Activated naive CD8-positive, alpha-beta T cell treated with anti-CD3 and anti-CD28 coated beads for 36 hours (primary cell): ENCODE results near the gene CACTIN. TPM values are rescaled to one million over a fixed set of nuclear protein-coding genes. Genes with fewer than 3 reads are reported as not detected.
"Not testable (repeated sequence)": the region's sequence is repeated elsewhere in the genome, so short reads cannot be mapped to it uniquely, and the experiment has no call there.

Source experiments
- DNase-seq: peaks from one replicate; pipeline ENCODE4 v3.0.0; 2021
- H3K27ac Mint-ChIP-seq: one replicate; pipeline ENCODE4 v1.8.0; 2022; ENCODE audit warnings: mild to moderate bottlenecking, moderate library complexity, mixed read lengths
- H3K27me3 Mint-ChIP-seq: one replicate; pipeline ENCODE4 v1.8.0; 2022; ENCODE audit warnings: mild to moderate bottlenecking, mixed read lengths
- H3K36me3 Mint-ChIP-seq: one replicate; pipeline ENCODE4 v1.8.0; 2021; ENCODE audit warnings: mild to moderate bottlenecking, mixed read lengths
- H3K4me1 Mint-ChIP-seq: one replicate; pipeline ENCODE4 v1.8.0; 2021; ENCODE audit warnings: mixed read lengths
- H3K4me3 Mint-ChIP-seq: one replicate; pipeline ENCODE4 v1.8.0; 2022; ENCODE audit warnings: mild to moderate bottlenecking, moderate library complexity, mixed read lengths
- H3K9me3 Mint-ChIP-seq: one replicate; pipeline ENCODE4 v1.8.0; 2022; ENCODE audit warnings: mixed read lengths
- total RNA-seq, 2 experiments: library from RNA; stranded (reverse); gene quantifications; one replicate each; pipeline ENCODE4 v1.2.3, GENCODE V29; 2021

The CACTIN gene
- total RNA-seq, 2 experiments from 2014 or later, result 33.0 to 34.4 TPM

- Mint-ChIP-seq H3K27ac (no peak overlapping the region), H3K27me3 (no peaks in the 10 kb centered on the region), H3K4me1 (no peaks in the 10 kb centered on the region), H3K9me3 (no peaks in the 10 kb centered on the region), H3K4me3 (no peak overlapping the region), H3K36me3 (peaks cover 9% of the 10 kb centered on the region)
- DNase-seq, result no peak
Observed at GRCh38 chr19:3656073-3656746, 29.6 kb upstream of the CACTIN start.

DNA sequence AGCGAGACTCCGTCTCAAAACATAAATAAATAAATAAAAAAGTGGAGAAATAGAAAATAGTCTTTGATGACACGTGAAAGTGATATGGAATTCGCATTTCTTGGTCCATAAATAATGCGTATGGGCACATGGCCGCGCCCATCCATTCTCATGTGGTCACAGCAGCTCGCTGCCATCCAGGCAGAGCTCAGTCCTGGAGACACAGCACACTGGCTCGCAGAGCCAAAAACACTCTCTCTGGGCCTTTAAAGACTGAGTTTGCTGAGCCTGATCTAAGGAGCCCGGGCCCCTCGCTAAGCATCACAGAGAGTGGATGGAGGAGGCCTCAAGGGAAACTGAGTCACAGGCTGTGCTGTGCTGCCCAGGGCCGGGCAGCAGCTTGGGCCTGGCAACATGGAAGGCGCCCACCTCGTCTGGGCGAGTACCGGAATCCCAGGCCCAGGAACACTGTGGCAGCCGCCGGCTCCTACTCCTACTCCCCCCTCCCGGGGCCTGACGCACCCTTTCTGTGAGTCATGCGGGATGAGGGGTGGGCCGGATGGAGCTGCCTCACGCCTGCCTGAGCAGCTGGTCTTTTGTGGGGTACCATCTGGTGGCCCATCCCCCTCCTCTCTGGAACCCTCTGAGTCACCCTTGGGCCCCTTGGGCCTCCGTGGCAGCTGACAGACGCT is 28.9 kb upstream of the CACTIN start:
- DNase-seq, result no peak
- H3K4me3 Mint-ChIP-seq, result no peak overlapping the region
- no peak overlapping the region for H3K27ac Mint-ChIP-seq
- H3K9me3 Mint-ChIP-seq, result no peaks in the 10 kb centered on the region
- H3K27me3 Mint-ChIP-seq, result no peaks in the 10 kb centered on the region
- H3K36me3 Mint-ChIP-seq, result peaks cover 8% of the 10 kb centered on the region
- H3K4me1 Mint-ChIP-seq, result no peaks in the 10 kb centered on the region

- no peak overlapping the region for H3K27ac Mint-ChIP-seq
- H3K36me3 Mint-ChIP-seq, result peaks cover 8% of the 10 kb centered on the region
- no peaks in the 10 kb centered on the region for H3K4me1 Mint-ChIP-seq
- H3K4me3 Mint-ChIP-seq, result no peak overlapping the region
- no peak for DNase-seq
- no peaks in the 10 kb centered on the region for H3K9me3 Mint-ChIP-seq
- no peaks in the 10 kb centered on the region for H3K27me3 Mint-ChIP-seq
Observed at GRCh38 chr19:3653865-3654513, 27.4 kb upstream of the CACTIN start.

GRCh38 chr19:3653081-3653795 is 26.6 kb upstream of the CACTIN start:
- H3K9me3 Mint-ChIP-seq, result no peaks in the 10 kb centered on the region
- no peaks in the 10 kb centered on the region for H3K27me3 Mint-ChIP-seq
- H3K36me3 Mint-ChIP-seq, result peaks cover 8% of the 10 kb centered on the region
- H3K4me3 Mint-ChIP-seq, result no peak overlapping the region
- no peaks in the 10 kb centered on the region for H3K4me1 Mint-ChIP-seq
- no peak for DNase-seq
- no peak overlapping the region for H3K27ac Mint-ChIP-seq

DNA sequence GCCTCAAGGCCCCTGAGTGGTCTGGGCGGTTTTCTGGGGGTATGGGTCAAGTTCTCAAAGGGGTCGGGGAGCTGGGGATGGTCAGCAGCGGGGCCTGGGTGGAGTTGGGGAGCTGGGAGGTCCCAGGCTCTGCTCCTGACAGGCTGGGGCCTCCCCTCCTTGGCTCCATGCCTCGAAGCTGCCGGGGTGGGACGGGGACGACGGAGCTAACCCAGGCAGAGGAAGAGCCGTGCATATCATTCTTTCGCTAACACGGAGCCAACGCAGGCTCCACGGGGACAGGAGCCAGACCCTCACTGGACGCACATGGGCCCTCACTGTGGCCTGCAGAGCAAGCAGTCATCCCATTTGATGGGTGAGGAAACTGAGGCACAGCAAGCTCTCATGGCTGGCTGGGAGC is 25.8 kb upstream of the CACTIN start:
- H3K4me1 Mint-ChIP-seq, result no peaks in the 10 kb centered on the region
- DNase-seq, result no peak
- H3K9me3 Mint-ChIP-seq, result no peaks in the 10 kb centered on the region
- no peaks in the 10 kb centered on the region for H3K27me3 Mint-ChIP-seq
- peaks cover 6% of the 10 kb centered on the region for H3K36me3 Mint-ChIP-seq
- no peak overlapping the region for H3K27ac Mint-ChIP-seq
- no peak overlapping the region for H3K4me3 Mint-ChIP-seq

- Mint-ChIP-seq H3K4me3 (no peak overlapping the region), H3K27ac (no peak overlapping the region)
Observed at GRCh38 chr19:3651684-3652083, 25.1 kb upstream of the CACTIN start.

GRCh38 chr19:3649888-3650287 is 23.3 kb upstream of the CACTIN start:
- no peak overlapping the region for H3K4me3 Mint-ChIP-seq
- no peaks in the 10 kb centered on the region for H3K4me1 Mint-ChIP-seq
- H3K36me3 Mint-ChIP-seq, result no peaks in the 10 kb centered on the region
- DNase-seq, result no peak
- no peaks in the 10 kb centered on the region for H3K9me3 Mint-ChIP-seq
- H3K27ac Mint-ChIP-seq, result no peak overlapping the region
- H3K27me3 Mint-ChIP-seq, result no peaks in the 10 kb centered on the region

More at GRCh38 chr19:3651684-3652083, 25.1 kb upstream of the CACTIN start:
- Mint-ChIP-seq H3K36me3 (no peaks in the 10 kb centered on the region), H3K9me3 (no peaks in the 10 kb centered on the region), H3K27me3 (no peaks in the 10 kb centered on the region), H3K4me1 (no peaks in the 10 kb centered on the region)
- DNase-seq, result no peak

DNA sequence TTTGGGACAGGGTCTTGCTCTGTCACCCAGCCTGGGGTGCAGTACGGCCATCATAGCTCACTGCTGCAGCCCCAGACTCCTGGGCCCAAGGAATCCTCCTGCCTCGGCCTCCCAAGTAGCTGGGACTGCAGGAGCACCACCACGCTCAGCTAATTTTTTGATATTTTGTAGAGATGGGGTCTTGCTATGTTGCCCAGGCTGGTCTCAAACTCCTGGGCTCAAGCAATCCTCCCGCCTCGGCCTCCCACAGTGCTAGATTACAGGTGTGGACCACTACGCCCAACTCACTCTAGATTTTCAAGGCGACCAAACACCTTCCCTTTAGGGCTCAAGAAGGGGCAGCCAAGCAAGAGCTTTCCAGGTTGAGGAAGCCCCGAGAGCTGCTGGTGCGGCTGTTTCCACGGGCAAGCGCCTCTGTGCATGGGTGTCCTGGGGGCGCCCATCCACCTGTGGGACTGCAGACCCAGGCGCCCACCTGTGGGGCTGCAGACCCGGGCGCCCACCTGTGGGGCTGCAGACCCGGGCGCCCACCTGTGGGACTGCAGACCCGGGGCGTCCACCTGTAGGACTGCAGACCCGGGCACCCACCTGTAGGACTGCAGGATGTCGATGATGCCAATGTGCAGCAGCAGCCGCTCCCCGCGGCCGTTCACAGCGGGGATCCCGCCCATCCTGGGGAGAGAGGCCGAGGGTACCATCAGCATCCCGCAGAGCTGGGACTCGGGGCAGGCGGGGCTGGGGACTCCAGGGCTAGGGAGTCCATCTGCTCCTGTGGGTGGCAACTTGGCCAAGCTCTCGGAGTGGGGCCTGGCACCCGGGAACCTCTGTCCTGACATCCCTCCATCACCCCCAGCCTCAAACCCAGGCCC is 21.7 kb upstream of the CACTIN start:
- H3K9me3 Mint-ChIP-seq, result no peaks in the 10 kb centered on the region
- no peaks in the 10 kb centered on the region for H3K27me3 Mint-ChIP-seq
- H3K4me1 Mint-ChIP-seq, result no peaks in the 10 kb centered on the region
- no peak for DNase-seq
- H3K4me3 Mint-ChIP-seq, result no peak overlapping the region
- no peak overlapping the region for H3K27ac Mint-ChIP-seq
- H3K36me3 Mint-ChIP-seq, result no peaks in the 10 kb centered on the region

GRCh38 chr19:3647102-3647501 is 20.5 kb upstream of the CACTIN start:
- not testable (repeated sequence) for H3K9me3 Mint-ChIP-seq, H3K4me3 Mint-ChIP-seq, H3K36me3 Mint-ChIP-seq, H3K27ac Mint-ChIP-seq, H3K4me1 Mint-ChIP-seq, H3K27me3 Mint-ChIP-seq, DNase-seq

GRCh38 chr19:3646336-3647092 is 19.9 kb upstream of the CACTIN start:
- no peak for DNase-seq
- Mint-ChIP-seq H3K4me3 (no peak overlapping the region), H3K27ac (no peak overlapping the region), H3K9me3 (no peaks in the 10 kb centered on the region), H3K27me3 (no peaks in the 10 kb centered on the region), H3K4me1 (no peaks in the 10 kb centered on the region), H3K36me3 (no peaks in the 10 kb centered on the region)

GRCh38 chr19:3645726-3646125 is 19.1 kb upstream of the CACTIN start:
- Mint-ChIP-seq H3K4me3 (no peak overlapping the region), H3K27me3 (no peaks in the 10 kb centered on the region), H3K36me3 (no peaks in the 10 kb centered on the region), H3K9me3 (no peaks in the 10 kb centered on the region), H3K27ac (no peak overlapping the region), H3K4me1 (no peaks in the 10 kb centered on the region)
- DNase-seq, result no peak

- no peaks in the 10 kb centered on the region for H3K9me3 Mint-ChIP-seq
- H3K4me3 Mint-ChIP-seq, result no peak overlapping the region
- H3K36me3 Mint-ChIP-seq, result no peaks in the 10 kb centered on the region
- DNase-seq, result no peak
- H3K27me3 Mint-ChIP-seq, result no peaks in the 10 kb centered on the region
- no peaks in the 10 kb centered on the region for H3K4me1 Mint-ChIP-seq
- no peak overlapping the region for H3K27ac Mint-ChIP-seq
Observed at GRCh38 chr19:3645067-3645396, 18.4 kb upstream of the CACTIN start.

DNA sequence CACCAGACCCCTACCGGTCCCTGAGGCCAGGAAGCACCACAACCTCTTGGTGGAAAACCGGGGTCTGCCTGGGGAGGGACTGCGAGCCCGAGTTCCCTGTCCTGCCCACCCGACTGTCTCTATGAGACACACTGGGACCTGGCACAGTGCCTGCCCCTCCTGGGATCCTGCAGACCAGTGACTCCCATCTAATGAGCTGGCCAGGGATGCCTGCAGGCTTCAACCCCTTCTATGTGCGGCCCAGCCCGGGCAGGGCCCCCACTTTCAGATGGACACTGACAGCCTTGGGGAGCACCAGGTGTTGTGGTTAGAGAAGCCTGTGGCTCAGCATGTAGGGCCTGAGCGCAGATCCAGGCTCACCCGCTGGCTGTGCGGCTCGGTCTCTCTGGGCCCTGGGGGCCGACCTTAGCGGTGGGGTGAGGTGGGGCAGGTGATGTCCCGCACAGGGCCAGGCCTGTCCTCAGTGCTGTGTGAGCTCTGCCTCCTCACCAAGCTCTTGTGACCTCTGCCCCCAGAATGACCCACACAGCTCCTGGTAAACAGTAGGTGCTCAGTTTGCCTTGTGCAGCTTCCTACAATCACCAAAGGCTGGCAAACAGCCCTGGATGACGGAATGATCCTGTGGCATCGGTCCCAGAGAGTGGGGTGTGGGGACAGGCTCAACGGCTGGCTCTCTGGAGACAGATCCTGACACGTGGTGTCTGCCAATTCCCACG is 17.9 kb upstream of the CACTIN start:
- Mint-ChIP-seq H3K9me3 (no peaks in the 10 kb centered on the region), H3K27me3 (no peaks in the 10 kb centered on the region), H3K36me3 (no peaks in the 10 kb centered on the region), H3K27ac (no peak overlapping the region), H3K4me1 (no peaks in the 10 kb centered on the region), H3K4me3 (no peak overlapping the region)
- DNase-seq, result no peak
